Mucosa of descending colon (tissue), 3 donors: ENCODE measurements around the gene GABRB1. TPM values are rescaled to one million over a fixed set of nuclear protein-coding genes. Genes with fewer than 3 reads are reported as not detected.

Experiments
- ATAC-seq: fragments of 200-7000 bp; cut with Tn5 transposase; one replicate; pipeline ENCODE4 v1.9.1; 2020; ENCODE audit warnings: mild to moderate bottlenecking, moderate library complexity
- DNase-seq, 3 donors: peaks; one replicate each; pipeline ENCODE4 v3.0.0-alpha.2; 2020
- H3K36me3 ChIP-seq: fragments of 200-600 bp; one replicate; pipeline ENCODE4 v1.8.0; 2021; ENCODE audit warnings: low read depth, mild to moderate bottlenecking
- H3K4me1 ChIP-seq: fragments of 200-600 bp; one replicate; pipeline ENCODE4 v1.8.0; 2021; ENCODE audit warnings: low read depth, mild to moderate bottlenecking
- H3K4me3 ChIP-seq: fragments of 200-600 bp; one replicate; pipeline ENCODE4 v1.8.0; 2021; ENCODE audit warnings: mild to moderate bottlenecking
- H3K9me3 ChIP-seq: fragments of 200-600 bp; one replicate; pipeline ENCODE4 v1.8.0; 2021; ENCODE audit warnings: mild to moderate bottlenecking
- intact Hi-C, 2 donors: fragments of 100-400 bp; cut with DNase I in 1 of 2; cut with micrococcal nuclease in 1 of 2; formaldehyde crosslinking; loops; one replicate each; pipeline versions ENCODE4 v1.11.0 to v1.11.1; 2022; cut with DNase I, micrococcal nuclease
- total RNA-seq, 3 donors: library from RNA; stranded (reverse); fragmentation: NEBNext Ultra II Directional in 2 of 3; extraction: Animal tissue kit (Norgen Biotek cat#: 25700) in 2 of 3; gene quantifications; one replicate each; pipeline versions ENCODE4 v1.2.1 to v1.2.4, GENCODE V29; 2021 to 2023
- TF ChIP-seq, protein P1 (sequence below): fragments of 200-600 bp; IDR thresholded peaks from one replicate; pipeline ENCODE4 v1.8.0; 2022; ENCODE audit warnings: antibody characterized with exemption, mild to moderate bottlenecking
- donor health status: DM: no; HTN: no; CAD: no; lungs with moderate emphysema.
- donor health status: DM: no; HTN: no; CAD: no.
- donor health status: DM: no; HTN: yes; CAD: no.

GABRB1 gene
- total RNA-seq, 3 donors from 2014 or later: 0.55 to 0.84 (median 0.82) TPM

DNA sequence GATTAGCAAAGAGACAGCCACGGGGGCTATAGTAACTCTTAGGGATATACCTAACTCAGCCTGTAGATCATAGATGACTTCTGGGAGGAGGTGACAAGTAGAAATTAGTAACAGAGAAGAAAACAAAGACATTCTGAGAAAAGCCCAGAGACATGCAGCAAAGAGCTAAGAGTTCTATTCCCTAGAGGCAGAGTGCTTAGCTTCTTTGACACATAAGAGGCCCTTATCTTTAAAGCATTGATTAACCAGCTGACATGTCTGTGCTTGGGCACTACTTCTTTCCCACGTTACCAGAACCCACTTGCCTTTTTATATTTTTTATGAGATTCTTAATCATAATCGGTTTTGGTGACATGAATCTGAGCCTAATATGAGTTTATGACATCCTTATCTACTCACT lies 179.5 kb downstream of the GABRB1 start:
- Histone ChIP-seq H3K4me3 (no peak overlapping the region), H3K9me3 (no peaks in the 10 kb centered on the region), H3K36me3 (no peaks in the 10 kb centered on the region), H3K4me1 (no peaks in the 10 kb centered on the region)
- no peak for ATAC-seq
- intact Hi-C loops: no loop called here
- no peak for DNase-seq
- TF ChIP-seq, protein P1, sequence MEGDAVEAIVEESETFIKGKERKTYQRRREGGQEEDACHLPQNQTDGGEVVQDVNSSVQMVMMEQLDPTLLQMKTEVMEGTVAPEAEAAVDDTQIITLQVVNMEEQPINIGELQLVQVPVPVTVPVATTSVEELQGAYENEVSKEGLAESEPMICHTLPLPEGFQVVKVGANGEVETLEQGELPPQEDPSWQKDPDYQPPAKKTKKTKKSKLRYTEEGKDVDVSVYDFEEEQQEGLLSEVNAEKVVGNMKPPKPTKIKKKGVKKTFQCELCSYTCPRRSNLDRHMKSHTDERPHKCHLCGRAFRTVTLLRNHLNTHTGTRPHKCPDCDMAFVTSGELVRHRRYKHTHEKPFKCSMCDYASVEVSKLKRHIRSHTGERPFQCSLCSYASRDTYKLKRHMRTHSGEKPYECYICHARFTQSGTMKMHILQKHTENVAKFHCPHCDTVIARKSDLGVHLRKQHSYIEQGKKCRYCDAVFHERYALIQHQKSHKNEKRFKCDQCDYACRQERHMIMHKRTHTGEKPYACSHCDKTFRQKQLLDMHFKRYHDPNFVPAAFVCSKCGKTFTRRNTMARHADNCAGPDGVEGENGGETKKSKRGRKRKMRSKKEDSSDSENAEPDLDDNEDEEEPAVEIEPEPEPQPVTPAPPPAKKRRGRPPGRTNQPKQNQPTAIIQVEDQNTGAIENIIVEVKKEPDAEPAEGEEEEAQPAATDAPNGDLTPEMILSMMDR: no peak

DNA sequence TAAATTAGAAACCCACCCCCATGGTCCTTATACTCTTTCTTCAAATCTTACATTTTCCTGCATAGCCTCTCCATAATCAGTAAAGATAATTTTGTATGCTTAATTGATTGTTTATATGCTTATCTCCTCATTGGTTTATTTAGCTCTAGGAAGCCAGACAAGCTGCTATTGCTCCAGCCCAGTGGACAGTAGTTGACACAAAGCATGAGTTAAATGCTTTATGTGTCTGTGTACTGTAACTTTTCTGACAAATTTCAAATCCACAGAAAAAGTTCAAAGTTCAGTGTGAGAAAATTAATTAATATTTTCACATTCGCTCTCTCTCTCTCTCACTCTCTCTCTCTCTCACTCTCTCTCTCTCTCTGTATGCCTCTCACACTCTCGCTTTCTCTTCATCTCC lies 181.7 kb downstream of the GABRB1 start:
- Histone ChIP-seq H3K9me3 (no peaks in the 10 kb centered on the region), H3K36me3 (no peaks in the 10 kb centered on the region), H3K4me1 (no peaks in the 10 kb centered on the region), H3K4me3 (no peak overlapping the region)
- DNase-seq (no peak), ATAC-seq (no peak)
- intact Hi-C loops: no loop called here
- TF ChIP-seq, protein P1: no peak

DNA sequence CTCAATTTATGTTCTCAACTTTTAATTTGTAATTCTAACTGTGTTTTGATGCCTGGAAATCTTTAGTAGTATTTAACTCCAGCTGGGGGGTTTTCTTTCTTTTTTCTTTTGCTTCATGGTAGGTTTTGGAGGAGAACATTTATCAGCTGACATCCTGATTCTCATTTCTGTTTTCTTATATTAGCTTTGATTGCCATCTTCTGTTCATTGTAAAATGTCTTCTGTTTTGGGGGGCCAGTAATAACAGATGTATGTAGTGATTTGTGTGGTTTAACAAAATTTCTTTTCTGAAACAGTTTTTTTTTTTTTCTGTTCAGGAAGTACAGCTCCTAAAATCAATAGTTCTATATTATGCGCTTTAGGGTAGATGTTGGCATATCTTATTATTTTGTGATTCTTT lies 182.2 kb downstream of the GABRB1 start:
- TF ChIP-seq, protein P1: no peak
- H3K9me3 ChIP-seq: no peaks in the 10 kb centered on the region
- intact Hi-C loops: no loop called here
- no peak overlapping the region for H3K4me3 ChIP-seq
- no peaks in the 10 kb centered on the region for H3K36me3 ChIP-seq
- no peaks in the 10 kb centered on the region for H3K4me1 ChIP-seq
- no peak for ATAC-seq
- no peak for DNase-seq

DNA sequence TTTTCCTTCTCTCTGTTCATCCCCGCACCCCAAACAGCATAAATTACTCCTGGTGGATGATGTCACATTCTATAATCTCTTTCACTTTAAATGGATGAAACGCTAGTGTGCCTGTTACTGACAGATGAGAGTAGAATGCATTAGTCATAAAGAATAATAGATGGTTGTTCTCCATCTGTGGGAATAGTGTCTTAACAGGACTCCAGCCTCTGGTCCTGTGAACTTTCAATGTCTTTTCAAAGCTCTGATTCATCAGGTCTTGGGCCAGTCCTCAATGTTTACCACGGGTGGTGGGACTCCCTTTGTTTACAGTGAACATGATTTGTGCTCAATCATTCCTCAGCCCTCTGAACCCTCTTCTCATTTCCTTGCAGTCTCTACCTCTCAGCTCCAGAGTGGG lies 182.6 kb downstream of the GABRB1 start:
- no peak overlapping the region for H3K4me3 ChIP-seq
- DNase-seq (no peak), ATAC-seq (no peak)
- no peaks in the 10 kb centered on the region for H3K9me3 ChIP-seq
- TF ChIP-seq, protein P1: no peak
- no peaks in the 10 kb centered on the region for H3K4me1 ChIP-seq
- intact Hi-C loops: no loop called here
- H3K36me3 ChIP-seq: no peaks in the 10 kb centered on the region

DNA sequence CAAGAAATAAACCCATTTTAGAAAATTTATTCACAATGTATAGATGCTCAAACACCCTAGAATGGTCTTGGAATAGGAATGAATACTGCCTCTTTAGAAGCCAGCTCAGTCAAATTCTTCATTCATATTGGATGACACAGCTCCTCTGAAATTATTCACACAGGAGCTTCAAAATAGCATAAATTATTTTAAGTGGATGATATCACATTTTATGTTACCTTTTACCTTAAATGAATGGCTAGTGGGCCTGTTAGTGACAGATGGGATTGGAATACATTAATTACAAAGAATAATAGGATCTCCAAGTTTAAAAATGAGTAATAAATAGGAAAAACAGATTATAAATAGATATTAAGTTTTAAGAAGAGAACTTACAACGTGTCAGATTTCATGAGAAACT lies 184.4 kb downstream of the GABRB1 start:
- intact Hi-C loops: no loop called here
- DNase-seq: no peak
- ATAC-seq: no peak
- no peaks in the 10 kb centered on the region for H3K9me3 ChIP-seq
- H3K36me3 ChIP-seq: no peaks in the 10 kb centered on the region
- TF ChIP-seq, protein P1: no peak
- no peak overlapping the region for H3K4me3 ChIP-seq
- H3K4me1 ChIP-seq: no peaks in the 10 kb centered on the region

DNA sequence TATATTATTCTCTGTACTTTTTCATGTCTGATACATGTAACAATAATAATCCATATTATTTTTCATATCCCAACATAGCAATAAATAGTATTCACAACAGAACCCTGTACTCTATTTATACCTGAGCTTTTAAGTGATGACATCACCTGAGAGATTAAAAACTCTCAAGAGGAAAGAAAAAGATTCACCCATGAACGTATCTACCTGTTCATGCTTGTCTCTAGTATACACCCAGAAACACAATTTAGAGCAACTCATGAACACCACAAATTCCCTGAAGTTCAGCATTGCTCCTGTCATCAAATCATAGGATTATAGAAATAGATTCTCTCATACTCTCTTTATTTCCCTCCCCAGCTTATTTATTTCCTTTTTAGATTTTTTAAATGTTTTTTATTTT lies 185.9 kb downstream of the GABRB1 start:
- Histone ChIP-seq H3K9me3 (no peaks in the 10 kb centered on the region), H3K4me3 (no peak overlapping the region), H3K4me1 (no peaks in the 10 kb centered on the region), H3K36me3 (no peaks in the 10 kb centered on the region)
- TF ChIP-seq, protein P1: no peak
- ATAC-seq (no peak), DNase-seq (no peak)
- intact Hi-C loops: no loop called here
